HepG2 (cell line): ENCODE data around the gene ARHGAP20. TPM values are rescaled to one million over a fixed set of nuclear protein-coding genes. Genes with fewer than 3 reads are reported as not detected.

Experiments
- ATAC-seq: fragments of 200-7000 bp; cut with Tn5 transposase; 3 replicates; pipeline ENCODE4 v1.9.1; 2020; ENCODE audit warnings: mild to moderate bottlenecking, moderate library complexity
- BruUV-seq: library from RNA; stranded (reverse); fragments of 400-500 nt; replicated peaks from 2 replicates; lab custom pipeline; 2021; lab: Mats Ljungman, UMichigan
- CTCF ChIA-PET: fragments of 300-600 bp; formaldehyde crosslinking; extraction: SDS; loops from one replicate; lab custom pipeline; 2021; ENCODE audit warnings: low total read pairs, inconsistent platforms, low intra/inter-chr PET ratio; lab: Yijun Ruan, JAX
- POLR2A ChIA-PET: fragments of 350-600 bp; sonication (Branson Sonifier 250); formaldehyde crosslinking; loops from one replicate; lab custom pipeline; 2020; ENCODE audit warnings: antibody characterized with exemption, inconsistent platforms; lab: Yijun Ruan, JAX
- DNase-seq: peaks from one replicate; pipeline ENCODE4 v3.0.0-alpha.2; 2015; ENCODE audit warnings: low spot score
- FAIRE-seq: peaks from 3 replicates; lab custom pipeline; 2011; peaks lifted over from hg19 to GRCh38; lab: Jason Lieb, UNC
- H2AFZ ChIP-seq: one replicate; pipeline ENCODE4 v1.6.1; 2011; ENCODE audit warnings: low read length, inconsistent platforms
- H3K27ac ChIP-seq: fragments of 300-600 bp; 3 replicates; pipeline ENCODE4 v1.8.0; 2011; ENCODE audit warnings: mixed run types, mild to moderate bottlenecking, mixed read lengths, low read length, inconsistent platforms; ENCODE audit not compliant: insufficient read depth; ENCODE audit errors: extremely low read length
- H3K27me3 ChIP-seq, 2 experiments: fragments of 200-600 bp in 1 of 2; 2 replicates in 1 of 2; 3 replicates in 1 of 2; pipeline versions ENCODE4 v1.6.0 to v1.8.0; 2011; ENCODE audit warnings: low read length in 2 of 2, mild to moderate bottlenecking in 2 of 2, moderate library complexity in 2 of 2, inconsistent platforms in 1 of 2; ENCODE audit not compliant: insufficient read depth in 2 of 2, control insufficient read depth in 1 of 2
- H3K36me3 ChIP-seq, 2 experiments: fragments of 200-600 bp in 1 of 2; replicated peaks in 1 of 2; 2 replicates in 1 of 2; 3 replicates in 1 of 2; pipeline versions ENCODE4 v1.5.1 to v1.8.0; 2011; ENCODE audit warnings: low read length in 2 of 2, inconsistent platforms in 1 of 2; ENCODE audit not compliant: insufficient read depth in 2 of 2, control insufficient read depth in 1 of 2
- H3K4me1 ChIP-seq: 2 replicates; pipeline ENCODE4 v1.5.1; 2012; ENCODE audit warnings: low read length, inconsistent platforms; ENCODE audit not compliant: insufficient read depth
- H3K4me2 ChIP-seq: 2 replicates; pipeline ENCODE4 v1.6.0; 2011; ENCODE audit warnings: low read depth, low read length, inconsistent platforms
- H3K4me3 ChIP-seq, 3 experiments: fragments of 200-600 bp in 1 of 3; sonication (generic), shearing (Covaris generic) in 1 of 3; replicated peaks in 1 of 3; 2 replicates each; pipeline ENCODE4 v1.5.1; 2011 to 2016; ENCODE audit warnings: low read length in 3 of 3, inconsistent platforms in 2 of 3, low read depth in 2 of 3, mild to moderate bottlenecking in 2 of 3, control low read depth in 1 of 3, mixed read lengths in 1 of 3; ENCODE audit not compliant: insufficient read depth in 1 of 3
- H3K79me2 ChIP-seq: one replicate; pipeline ENCODE4 v1.6.1; 2011; ENCODE audit warnings: low read length, inconsistent platforms; ENCODE audit not compliant: insufficient read depth
- H3K9ac ChIP-seq: 2 replicates; pipeline ENCODE4 v1.6.0; 2011; ENCODE audit warnings: mild to moderate bottlenecking, low read depth, low read length, inconsistent platforms; ENCODE audit not compliant: insufficient read depth
- H3K9me3 ChIP-seq: 2 replicates; pipeline ENCODE4 v1.5.1; 2012; ENCODE audit warnings: mild to moderate bottlenecking, low read length
- H4K20me1 ChIP-seq: 2 replicates; pipeline ENCODE4 v1.6.0; 2011; ENCODE audit warnings: inconsistent platforms, mild to moderate bottlenecking, low read length, moderate library complexity; ENCODE audit not compliant: insufficient read depth
- ARNT2 ChIP-seq: sonication (generic); formaldehyde crosslinking; IDR thresholded peaks from 2 replicates; pipeline ENCODE4 v1.8.0; 2022; ENCODE audit warnings: mild to moderate bottlenecking, low read depth, missing genetic modification reagents, moderate library complexity
- BRCA1 ChIP-seq: sonication (generic); formaldehyde crosslinking; IDR thresholded peaks from 2 replicates; pipeline ENCODE4 v1.4.0; 2020; ENCODE audit warnings: missing genetic modification reagents
- BRD4 ChIP-seq: sonication (generic); formaldehyde crosslinking; IDR thresholded peaks from 2 replicates; pipeline ENCODE4 v1.4.0; 2020; ENCODE audit warnings: missing genetic modification reagents
- NFYC ChIP-seq: IDR thresholded peaks from 2 replicates; pipeline ENCODE4 v1.6.1; 2016; ENCODE audit warnings: missing genetic modification reagents, missing compliant biosample characterization
- RXRA ChIP-seq: sonication (generic); formaldehyde crosslinking; IDR thresholded peaks from 2 replicates; pipeline ENCODE4 v1.5.1; 2020; ENCODE audit warnings: missing genetic modification reagents
- TEAD2 ChIP-seq: sonication (generic); formaldehyde crosslinking; IDR thresholded peaks from 2 replicates; pipeline ENCODE4 v1.9.0; 2021; ENCODE audit warnings: missing genetic modification reagents
- whole genome bisulfite sequencing: methylation state at CpG from one replicate; pipeline ENCODE4 v1.1.6; 2017; ENCODE audit warnings: low lambda C conversion rate; 5-methylcytosine and 5-hydroxymethylcytosine counted together
- in situ Hi-C: cut with HindIII; loops from 2 replicates; pipeline ENCODE4 v1.10.0; 2017; ENCODE audit warnings: low pct_unique_long_range_greater_than_20kb; ENCODE audit not compliant: extremely low pct_ligation_motif_present
- intact Hi-C: fragments of 100-400 bp; cut with micrococcal nuclease; formaldehyde crosslinking; loops from one replicate; pipeline ENCODE4 v1.10.0; 2022; ENCODE audit not compliant: unreplicated experiment
- polyA plus RNA-seq, 8 experiments: library from polyadenylated mRNA; depleted of rRNA in 3 of 8; stranded (reverse) in 7 of 8; unstranded in 1 of 8; fragments of >200 nt; fragmentation: Illumina TruSeq in 4 of 8; extraction: Trizol in 4 of 8; gene quantifications; 2 replicates each; pipeline versions ENCODE4 v1.2.1 to v1.2.3, GENCODE V29; 2011 to 2016; ENCODE audit warnings: low read depth in 4 of 8, missing spikeins in 1 of 8, mixed read lengths in 1 of 8; ENCODE audit not compliant: insufficient read depth in 1 of 8
- total RNA-seq, 5 experiments: library from RNA; depleted of rRNA; stranded (reverse); fragments of >200 nt; fragmentation: Illumina TruSeq; extraction: Trizol; gene quantifications; 2 replicates each; pipeline ENCODE4 v1.2.3, GENCODE V29; 2016; ENCODE audit warnings: low read depth in 1 of 5
- TF ChIP-seq, protein P1 (sequence below): sonication (generic); formaldehyde crosslinking; IDR thresholded peaks from 2 replicates; pipeline ENCODE4 v1.4.0; 2020; ENCODE audit warnings: mild to moderate bottlenecking, missing genetic modification reagents, borderline replicate concordance
- TF ChIP-seq, protein P2 (sequence below): sonication (generic); formaldehyde crosslinking; IDR thresholded peaks from 2 replicates; pipeline ENCODE4 v1.5.0; 2020; ENCODE audit warnings: mild to moderate bottlenecking, low read depth, missing genetic modification reagents, borderline replicate concordance
- TF ChIP-seq, protein P3 (sequence below): sonication (generic); formaldehyde crosslinking; IDR thresholded peaks from 2 replicates; pipeline ENCODE4 v1.4.0; 2020; ENCODE audit warnings: mild to moderate bottlenecking, missing genetic modification reagents

ARHGAP20 gene
- total and polyA plus RNA-seq, 2 of the 13 experiments (the other 11 are each of a cell fraction or from before 2014, with no cell fraction given), result not detected

DNA sequence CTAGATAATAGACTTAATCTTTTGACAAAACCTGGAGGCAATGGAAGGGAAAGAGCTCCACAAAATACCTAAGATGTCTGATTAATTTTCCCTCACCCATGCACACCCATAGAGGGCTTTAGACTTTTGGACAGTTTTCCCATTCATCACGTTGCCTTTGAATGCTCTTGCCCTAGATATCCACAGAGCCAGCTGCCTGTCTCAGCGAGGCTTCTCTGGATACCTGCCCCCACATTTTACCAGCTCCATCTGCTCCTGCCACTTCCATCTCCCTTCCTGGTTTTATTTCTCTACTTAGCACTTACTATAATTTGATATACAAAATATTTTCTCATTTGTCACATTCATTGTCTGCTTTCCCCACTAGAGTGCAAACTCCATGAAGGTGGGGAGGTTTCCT is 145.7 kb downstream of the ARHGAP20 start:
- in situ Hi-C loops, result no loop called here
- H3K27me3 ChIP-seq, result no peaks in the 10 kb centered on the region
- H3K4me2 ChIP-seq, result no peak overlapping the region
- TF ChIP-seq ARNT2 (no peak), BRCA1 (no peak), BRD4 (no peak), RXRA (CRISPR knock-in tag) (no peak), TEAD2 (CRISPR knock-in tag) (no peak), NFYC (no peak)
- TF ChIP-seq, protein P1, sequence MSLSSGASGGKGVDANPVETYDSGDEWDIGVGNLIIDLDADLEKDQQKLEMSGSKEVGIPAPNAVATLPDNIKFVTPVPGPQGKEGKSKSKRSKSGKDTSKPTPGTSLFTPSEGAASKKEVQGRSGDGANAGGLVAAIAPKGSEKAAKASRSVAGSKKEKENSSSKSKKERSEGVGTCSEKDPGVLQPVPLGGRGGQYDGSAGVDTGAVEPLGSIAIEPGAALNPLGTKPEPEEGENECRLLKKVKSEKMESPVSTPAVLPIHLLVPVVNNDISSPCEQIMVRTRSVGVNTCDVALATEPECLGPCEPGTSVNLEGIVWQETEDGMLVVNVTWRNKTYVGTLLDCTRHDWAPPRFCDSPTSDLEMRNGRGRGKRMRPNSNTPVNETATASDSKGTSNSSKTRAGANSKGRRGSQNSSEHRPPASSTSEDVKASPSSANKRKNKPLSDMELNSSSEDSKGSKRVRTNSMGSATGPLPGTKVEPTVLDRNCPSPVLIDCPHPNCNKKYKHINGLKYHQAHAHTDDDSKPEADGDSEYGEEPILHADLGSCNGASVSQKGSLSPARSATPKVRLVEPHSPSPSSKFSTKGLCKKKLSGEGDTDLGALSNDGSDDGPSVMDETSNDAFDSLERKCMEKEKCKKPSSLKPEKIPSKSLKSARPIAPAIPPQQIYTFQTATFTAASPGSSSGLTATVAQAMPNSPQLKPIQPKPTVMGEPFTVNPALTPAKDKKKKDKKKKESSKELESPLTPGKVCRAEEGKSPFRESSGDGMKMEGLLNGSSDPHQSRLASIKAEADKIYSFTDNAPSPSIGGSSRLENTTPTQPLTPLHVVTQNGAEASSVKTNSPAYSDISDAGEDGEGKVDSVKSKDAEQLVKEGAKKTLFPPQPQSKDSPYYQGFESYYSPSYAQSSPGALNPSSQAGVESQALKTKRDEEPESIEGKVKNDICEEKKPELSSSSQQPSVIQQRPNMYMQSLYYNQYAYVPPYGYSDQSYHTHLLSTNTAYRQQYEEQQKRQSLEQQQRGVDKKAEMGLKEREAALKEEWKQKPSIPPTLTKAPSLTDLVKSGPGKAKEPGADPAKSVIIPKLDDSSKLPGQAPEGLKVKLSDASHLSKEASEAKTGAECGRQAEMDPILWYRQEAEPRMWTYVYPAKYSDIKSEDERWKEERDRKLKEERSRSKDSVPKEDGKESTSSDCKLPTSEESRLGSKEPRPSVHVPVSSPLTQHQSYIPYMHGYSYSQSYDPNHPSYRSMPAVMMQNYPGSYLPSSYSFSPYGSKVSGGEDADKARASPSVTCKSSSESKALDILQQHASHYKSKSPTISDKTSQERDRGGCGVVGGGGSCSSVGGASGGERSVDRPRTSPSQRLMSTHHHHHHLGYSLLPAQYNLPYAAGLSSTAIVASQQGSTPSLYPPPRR (CRISPR knock-in tag), result no peak
- TF ChIP-seq, protein P2, sequence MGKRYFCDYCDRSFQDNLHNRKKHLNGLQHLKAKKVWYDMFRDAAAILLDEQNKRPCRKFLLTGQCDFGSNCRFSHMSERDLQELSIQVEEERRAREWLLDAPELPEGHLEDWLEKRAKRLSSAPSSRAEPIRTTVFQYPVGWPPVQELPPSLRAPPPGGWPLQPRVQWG (CRISPR knock-in tag), result no peak
- TF ChIP-seq, protein P3, sequence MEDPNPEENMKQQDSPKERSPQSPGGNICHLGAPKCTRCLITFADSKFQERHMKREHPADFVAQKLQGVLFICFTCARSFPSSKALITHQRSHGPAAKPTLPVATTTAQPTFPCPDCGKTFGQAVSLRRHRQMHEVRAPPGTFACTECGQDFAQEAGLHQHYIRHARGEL (CRISPR knock-in tag), result no peak
- TF ChIP-seq, all 625 proteins: peak for 0
- WGBS, result 2% methylated on average over 2 of the region's 2 CpGs
- intact Hi-C loops, result no loop called here
- Histone ChIP-seq H3K36me3 (no peaks in the 10 kb centered on the region), H3K4me1 (peaks cover 7% of the 10 kb centered on the region; the same call in 1 of the 2 replicates), H3K27ac (no peak overlapping the region), H3K9me3 (no peaks in the 10 kb centered on the region), H4K20me1 (no peaks in the 10 kb centered on the region), H3K9ac (no peak overlapping the region), H2AFZ (no peak overlapping the region), H3K4me3 (no peak overlapping the region), H3K79me2 (no peaks in the 10 kb centered on the region)
- BruUV-seq, result no TSS peak
- no peak for DNase-seq
- CTCF ChIA-PET, result no interaction called here
- no peak for ATAC-seq
- FAIRE-seq, result no peak
- POLR2A ChIA-PET, result no interaction called here
